Measurements from ENCODE around the gene CD46. TPM values are rescaled to one million over a fixed set of nuclear protein-coding genes. Genes with fewer than 3 reads are reported as not detected.

CD46 gene
- total RNA-seq, 1 experiment from 2014 or later, result 100 TPM

DNA sequence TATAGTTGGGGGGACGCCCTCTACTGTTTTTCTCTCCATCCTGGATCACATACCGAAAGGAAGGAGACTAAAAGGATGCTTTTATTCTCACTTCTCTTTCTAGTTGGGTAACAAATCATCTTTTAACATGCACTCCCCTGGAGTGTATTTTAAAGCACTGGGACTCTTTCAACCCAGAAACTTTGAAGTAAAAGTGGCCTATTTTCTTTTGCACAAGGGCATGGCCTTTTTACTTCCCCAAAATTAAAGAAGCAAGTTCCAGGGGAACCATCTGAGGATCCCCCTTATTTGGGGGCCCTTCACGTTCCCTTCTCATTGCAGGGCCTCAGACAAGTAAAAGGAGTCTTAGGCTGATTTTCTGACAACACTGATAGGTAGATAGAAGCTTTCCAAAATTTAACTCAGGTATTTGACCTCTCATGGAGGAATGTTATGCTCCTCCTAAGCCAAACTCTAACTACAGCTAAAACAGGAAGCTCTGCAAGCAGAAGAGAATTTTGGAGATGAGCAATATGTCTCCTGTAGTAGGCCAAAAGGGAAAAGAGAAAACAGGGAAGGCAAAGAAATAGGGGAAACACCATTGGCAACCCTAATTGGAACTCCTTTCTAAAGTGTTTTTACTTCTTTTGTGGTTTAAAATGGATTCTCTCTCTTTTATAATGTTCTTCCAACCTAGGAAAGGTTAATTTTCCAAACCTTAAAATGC is 8.9 kb upstream of the CD46 start:
- intact Hi-C loops (cut with micrococcal nuclease), result no loop called here
- Histone ChIP-seq H3K27me3 (ENCODE audit: insufficient read depth, low read length) (no peaks in the 10 kb centered on the region), H3K36me3 (ENCODE audit: control insufficient read depth in 1 of 2, insufficient read depth in 2 of 2, low read length in 2 of 2) (no peaks in the 10 kb centered on the region), H3K4me1 (ENCODE audit: control insufficient read depth in 1 of 2, insufficient read depth in 2 of 2, low read length in 2 of 2) (peaks cover 1 to 13% of the 10 kb centered on the region in 2 experiments; a peak in 2 of 4 replicates), H2AFZ (ENCODE audit: low read depth, low read length, poor library complexity, severe bottlenecking) (no peak overlapping the region), H3K4me3 (replicated peaks in 1 of 2; ENCODE audit: low read depth in 1 of 2, low read length in 2 of 2) (no peak overlapping the region), H3K4me2 (ENCODE audit: low read length) (no peak overlapping the region), H3K27ac (ENCODE audit: low read depth, low read length) (no peak overlapping the region), H3K79me2 (ENCODE audit: insufficient read depth, low read length) (no peaks in the 10 kb centered on the region), H3K9ac (ENCODE audit: low read length) (no peak overlapping the region), H4K20me1 (ENCODE audit: insufficient read depth) (no peaks in the 10 kb centered on the region), H3K9me3 (ENCODE audit: control insufficient read depth in 1 of 2, insufficient read depth in 1 of 2, low read depth in 1 of 2, low read length in 2 of 2) (no peaks in the 10 kb centered on the region), H3K9me2 (ENCODE audit: insufficient read depth) (no peaks in the 10 kb centered on the region)
- POLR2A ChIA-PET, result no interaction called here
- DNase-seq (ENCODE audit: low read depth, low spot score), result no peak
- RAD21 ChIA-PET (ENCODE audit: low non-redundant PET in 1 of 2, low total read pairs in 2 of 2, uncharacterized antibody in 2 of 2, unreplicated experiment in 2 of 2), result no interaction called here
- CTCF ChIA-PET, result no interaction called here
- BruUV-seq (replicated peaks), result no TSS peak
- ATAC-seq, result no peak
- TF ChIP-seq MAX (IDR thresholded peaks at IDR 0.05) (no peak), POLR2AphosphoS5 (IDR thresholded peaks at IDR 0.05; ENCODE audit: low read depth, low read length) (no peak), CBX3 (IDR thresholded peaks at IDR 0.05; ENCODE audit: low read depth) (no peak), ATF3 (IDR thresholded peaks at IDR 0.05) (no peak), RAD21 (IDR thresholded peaks at IDR 0.05; ENCODE audit: low read depth) (no peak), EZH2 (IDR thresholded peaks at IDR 0.05) (no peak), ZNF274 (IDR thresholded peaks at IDR 0.05; ENCODE audit: low read depth, low read length) (no peak), ZFX (IDR thresholded peaks at IDR 0.05) (no peak), ZBTB33 (IDR thresholded peaks at IDR 0.05; ENCODE audit: extremely low read depth, insufficient replicate concordance, low read length) (no peak), YY1 (IDR thresholded peaks at IDR 0.05; ENCODE audit: extremely low read depth, insufficient replicate concordance, low read depth, low read length) (no peak), CEBPB (IDR thresholded peaks at IDR 0.05; ENCODE audit: low read depth) (no peak), EZH2phosphoT487 (IDR thresholded peaks at IDR 0.05; ENCODE audit: borderline replicate concordance) (no peak), ELF1 (IDR thresholded peaks at IDR 0.05; ENCODE audit: borderline replicate concordance, low read depth) (no peak), SIN3A (IDR thresholded peaks at IDR 0.05; ENCODE audit: low read depth) (no peak), EGR1 (IDR thresholded peaks at IDR 0.05; ENCODE audit: low read depth) (no peak), SRF (IDR thresholded peaks at IDR 0.05; ENCODE audit: low read depth) (no peak)

Measured in HCT116 (cell line).